ENCODE measurements around the gene ZNF682.

GRCh38 chr19:20072936-20073335, 33.6 kb upstream of the ZNF682 start:
- TF ChIP-seq CTCF (IDR thresholded peaks at IDR 0.05) (no peak), POLR2A (IDR thresholded peaks at IDR 0.05) (no peak)

All from Peyer's patch (tissue), 4 donors.